Keratinocyte (primary cell): ENCODE results near the gene CA11. TPM values are rescaled to one million over a fixed set of nuclear protein-coding genes. Genes with fewer than 3 reads are reported as not detected.

Source experiments
- DNase-seq: peaks from one replicate; pipeline ENCODE4 v3.0.0-alpha.2; 2011; ENCODE audit warnings: low read depth, missing footprints, low spot score
- FAIRE-seq: peaks from 2 replicates; lab custom pipeline; 2011; peaks lifted over from hg19 to GRCh38; lab: Jason Lieb, UNC
- H2AFZ ChIP-seq: 2 replicates; pipeline ENCODE4 v1.6.0; 2012; ENCODE audit warnings: low read length, control low read depth, inconsistent platforms; ENCODE audit not compliant: control insufficient read depth
- H3K27ac ChIP-seq: 2 replicates; pipeline ENCODE4 v1.5.1; 2011; ENCODE audit warnings: low read length; ENCODE audit not compliant: control insufficient read depth, insufficient read depth
- H3K27me3 ChIP-seq: 3 replicates; pipeline ENCODE4 v1.6.0; 2011; ENCODE audit warnings: low read length; ENCODE audit not compliant: control insufficient read depth, insufficient read depth; ENCODE audit errors: extremely low read depth
- H3K36me3 ChIP-seq, 2 experiments: 2 replicates in 1 of 2; 3 replicates in 1 of 2; pipeline ENCODE4 v1.5.1; 2011; ENCODE audit warnings: low read length in 2 of 2, mild to moderate bottlenecking in 1 of 2; ENCODE audit not compliant: control insufficient read depth in 2 of 2, insufficient read depth in 2 of 2; ENCODE audit errors: extremely low read depth in 1 of 2
- H3K4me1 ChIP-seq: 3 replicates; pipeline ENCODE4 v1.5.1; 2011; ENCODE audit warnings: low read length; ENCODE audit not compliant: control insufficient read depth, insufficient read depth; ENCODE audit errors: extremely low read depth
- H3K4me2 ChIP-seq: 3 replicates; pipeline ENCODE4 v1.6.0; 2011; ENCODE audit warnings: low read depth, low read length; ENCODE audit not compliant: control insufficient read depth, insufficient read depth; ENCODE audit errors: extremely low read depth
- H3K4me3 ChIP-seq, 3 experiments: fragments of 200-600 bp in 1 of 3; sonication (generic) in 1 of 3; 2 replicates in 2 of 3; 3 replicates in 1 of 3; pipeline ENCODE4 v1.5.1; 2011 to 2016; ENCODE audit warnings: low read length in 3 of 3, mild to moderate bottlenecking in 3 of 3, control low read depth in 2 of 3, inconsistent platforms in 1 of 3, low read depth in 1 of 3, mixed read lengths in 1 of 3, mixed run types in 1 of 3, moderate library complexity in 1 of 3; ENCODE audit not compliant: control insufficient read depth in 2 of 3, insufficient read depth in 2 of 3; ENCODE audit errors: extremely low read depth in 1 of 3
- H3K79me2 ChIP-seq: 2 replicates; pipeline ENCODE4 v1.6.0; 2012; ENCODE audit warnings: low read length; ENCODE audit not compliant: control insufficient read depth, insufficient read depth
- H3K9ac ChIP-seq: 3 replicates; pipeline ENCODE4 v1.6.0; 2011; ENCODE audit warnings: low read length; ENCODE audit not compliant: control insufficient read depth, insufficient read depth; ENCODE audit errors: extremely low read depth
- H3K9me1 ChIP-seq: 3 replicates; pipeline ENCODE4 v1.6.0; 2011; ENCODE audit warnings: low read length; ENCODE audit not compliant: control insufficient read depth, insufficient read depth; ENCODE audit errors: extremely low read depth
- H3K9me3 ChIP-seq: 2 replicates; pipeline ENCODE4 v1.5.1; 2012; ENCODE audit warnings: low read depth, low read length; ENCODE audit not compliant: control insufficient read depth
- H4K20me1 ChIP-seq: 3 replicates; pipeline ENCODE4 v1.6.0; 2011; ENCODE audit warnings: low read length; ENCODE audit not compliant: control insufficient read depth, insufficient read depth; ENCODE audit errors: extremely low read depth
- CTCF ChIP-seq, 3 experiments: IDR thresholded peaks in 1 of 3; conservative IDR thresholded peaks in 1 of 3; optimal IDR thresholded peaks in 1 of 3; 2 replicates in 2 of 3; 3 replicates in 1 of 3; pipeline versions ENCODE3 to v1.5.1; 2011; ENCODE audit warnings: low read length in 3 of 3, mild to moderate bottlenecking in 3 of 3, moderate library complexity in 2 of 3, control low read depth in 1 of 3, inconsistent platforms in 1 of 3; ENCODE audit not compliant: insufficient read depth in 2 of 3; ENCODE audit errors: extremely low read depth in 1 of 3
- EZH2 ChIP-seq: IDR thresholded peaks from one replicate; pipeline ENCODE4 v1.6.1; 2012; ENCODE audit warnings: inconsistent platforms, mild to moderate bottlenecking, low read length, moderate library complexity
- dilution Hi-C: fragments of 300-500 bp; cut with MboI; formaldehyde crosslinking; loops from one replicate; pipeline ENCODE4 v1.7.0; 2020; ENCODE audit warnings: low sequenced_read_pairs; ENCODE audit not compliant: extremely low pct_ligation_motif_present
- polyA plus RNA-seq, 5 experiments: library from polyadenylated mRNA; depleted of rRNA in 3 of 5; stranded (reverse) in 3 of 5; stranded (forward) in 1 of 5; unstranded in 1 of 5; fragments of >200 nt; gene quantifications; 1 replicate in 1 of 5; 2 replicates in 3 of 5; 3 replicates in 1 of 5; pipeline versions ENCODE4 v1.2.1 to v1.2.3, GENCODE V29; 2011 to 2012; ENCODE audit warnings: missing spikeins in 2 of 5, low read depth in 1 of 5, low replicate concordance in 1 of 5

Gene CA11
- polyA plus RNA-seq, 1 donor (not counting 4 experiments of a cell fraction or from before 2014, with no cell fraction given), result 1.6 TPM

- peaks cover 0 to 1% of the 10 kb centered on the region in 2 experiments for H3K36me3 ChIP-seq
- H3K4me1 ChIP-seq, result peaks cover 28% of the 10 kb centered on the region
- DNase-seq, result no peak
Observed at GRCh38 chr19:48628486-48629296, 17.3 kb downstream of the CA11 start.

GRCh38 chr19:48627865-48628314 lies 18.1 kb downstream of the CA11 start:
- no peak overlapping the region for H3K4me2 ChIP-seq
- H3K4me3 ChIP-seq, result no peak overlapping the region
- no peaks in the 10 kb centered on the region for H3K9me1 ChIP-seq
- TF ChIP-seq CTCF (optimal IDR thresholded peaks at IDR 0.05 in 1 of 3, IDR thresholded peaks at IDR 0.05 in 1 of 3, conservative IDR thresholded peaks at IDR 0.05 in 1 of 3; ENCODE audit: extremely low read depth in 1 of 3, insufficient read depth in 2 of 3, low read length in 3 of 3) (no peak), EZH2 (no peak)
- dilution Hi-C loops, result no loop called here
- no peak overlapping the region for H3K9ac ChIP-seq
- no peaks in the 10 kb centered on the region for H3K79me2 ChIP-seq
- H4K20me1 ChIP-seq, result no peaks in the 10 kb centered on the region
- no peak for FAIRE-seq
- no peak overlapping the region for H2AFZ ChIP-seq
- peaks cover 0 to 1% of the 10 kb centered on the region in 2 experiments for H3K36me3 ChIP-seq
- H3K4me1 ChIP-seq, result peaks cover 25% of the 10 kb centered on the region
- no peaks in the 10 kb centered on the region for H3K27me3 ChIP-seq
- DNase-seq, result no peak
- H3K27ac ChIP-seq, result no peak overlapping the region
- H3K9me3 ChIP-seq, result no peaks in the 10 kb centered on the region

More at GRCh38 chr19:48628486-48629296, 17.3 kb downstream of the CA11 start:
- H3K9me1 ChIP-seq, result no peaks in the 10 kb centered on the region
- no peaks in the 10 kb centered on the region for H4K20me1 ChIP-seq
- H3K4me3 ChIP-seq, result no peak overlapping the region
- no peaks in the 10 kb centered on the region for H3K79me2 ChIP-seq
- no peak overlapping the region for H2AFZ ChIP-seq
- H3K27ac ChIP-seq, result no peak overlapping the region
- no peaks in the 10 kb centered on the region for H3K9me3 ChIP-seq
- no peak for FAIRE-seq
- no peak overlapping the region for H3K4me2 ChIP-seq
- no peak overlapping the region for H3K9ac ChIP-seq
- TF ChIP-seq EZH2 (no peak), CTCF (optimal IDR thresholded peaks at IDR 0.05 in 1 of 3, IDR thresholded peaks at IDR 0.05 in 1 of 3, conservative IDR thresholded peaks at IDR 0.05 in 1 of 3; ENCODE audit: extremely low read depth in 1 of 3, insufficient read depth in 2 of 3, low read length in 3 of 3) (no peak)
- H3K27me3 ChIP-seq, result no peaks in the 10 kb centered on the region
- dilution Hi-C loops, result no loop called here
